ENCODE measurements around the gene CLMN. TPM values are rescaled to one million over a fixed set of nuclear protein-coding genes. Genes with fewer than 3 reads are reported as not detected.

Gene CLMN
- polyA plus RNA-seq, 3 donors, result 22.0 to 33.7 (median 23.2) TPM

- intact Hi-C loops (cut with micrococcal nuclease), result no loop called here
- Histone ChIP-seq H3K4me1 (ENCODE audit: control insufficient read depth in 1 of 2, insufficient read depth in 2 of 2, low read length in 2 of 2) (peaks cover 13% of the 10 kb centered on the region in 2 donors), H2AFZ (ENCODE audit: insufficient read depth, low read depth, low read length, poor library complexity, severe bottlenecking) (no peak overlapping the region), H3K4me2 (replicated peaks; ENCODE audit: extremely low read depth, low read length, poor library complexity, severe bottlenecking) (no peak overlapping the region), H3K9me3 (replicated peaks in 1 of 2; ENCODE audit: control insufficient read depth in 1 of 2, insufficient read depth in 1 of 2, low read length in 2 of 2) (no peaks in the 10 kb centered on the region), H3K4me3 (replicated peaks in 1 of 3; ENCODE audit: low read depth in 2 of 3, low read length in 3 of 3) (no peak overlapping the region), H3K27ac (ENCODE audit: low read depth in 1 of 2, low read length in 2 of 2) (peak overlapping the region in 1 of 2 donors; percentile 4), H4K20me1 (ENCODE audit: insufficient read depth, low read length) (peaks cover 95% of the 10 kb centered on the region), H3K27me3 (ENCODE audit: control insufficient read depth in 2 of 2, insufficient read depth in 2 of 2, low read length in 2 of 2) (peaks cover 0 to 5% of the 10 kb centered on the region in 2 donors), H3K79me2 (ENCODE audit: insufficient read depth, low read length) (no peaks in the 10 kb centered on the region), H3K36me3 (replicated peaks in 1 of 2; ENCODE audit: control insufficient read depth in 1 of 2, insufficient read depth in 2 of 2, low read length in 2 of 2) (no peaks in the 10 kb centered on the region), H3K9ac (ENCODE audit: insufficient read depth, low read length, poor library complexity, severe bottlenecking) (no peak overlapping the region)
- no peak for TF ChIP-seq CTCF (IDR thresholded peaks at IDR 0.05)
- Mint-ChIP-seq H3K27ac (peak overlapping the region in 4 of 7 donors; percentile 20 to 77 (median 64)), H3K4me3 (peak overlapping the region in 1 of 2 donors; percentile 71), H3K27me3 (ENCODE audit: low read depth in 3 of 3) (peaks cover 3 to 7% (median 6%) of the 10 kb centered on the region in 3 donors), H3K4me1 (peaks cover 21% of the 10 kb centered on the region), H3K36me3 (peaks cover 16 to 33% of the 10 kb centered on the region in 2 donors), H3K9me3 (peaks cover 0 to 6% (median 3%) of the 10 kb centered on the region in 7 donors)
- peak in 2 of 3 donors; percentile 25 to 47 for DNase-seq
- 19% methylated on average over 12 of the region's 17 CpGs for WGBS (ENCODE audit: insufficient coverage)
Observed at GRCh38 chr14:95290871-95291431, 28.8 kb downstream of the CLMN start.

- Mint-ChIP-seq H3K9me3 (peaks cover 0 to 6% (median 3%) of the 10 kb centered on the region in 7 donors), H3K4me3 (no peak overlapping the region)
Observed at GRCh38 chr14:95290021-95290420, 29.7 kb downstream of the CLMN start.

More at GRCh38 chr14:95290021-95290420, 29.7 kb downstream of the CLMN start:
- WGBS (ENCODE audit: insufficient coverage), result 89% methylated on average over 3 of the region's 5 CpGs
- peak overlapping the region in 1 of 7 donors; percentile 35 for H3K27ac Mint-ChIP-seq
- Histone ChIP-seq H2AFZ (ENCODE audit: insufficient read depth, low read depth, low read length, poor library complexity, severe bottlenecking) (no peak overlapping the region), H3K4me1 (ENCODE audit: control insufficient read depth in 1 of 2, insufficient read depth in 2 of 2, low read length in 2 of 2) (peaks cover 13% of the 10 kb centered on the region in 2 donors), H4K20me1 (ENCODE audit: insufficient read depth, low read length) (peaks cover 95% of the 10 kb centered on the region), H3K27ac (ENCODE audit: low read depth in 1 of 2, low read length in 2 of 2) (no peak overlapping the region), H3K9ac (ENCODE audit: insufficient read depth, low read length, poor library complexity, severe bottlenecking) (no peak overlapping the region), H3K79me2 (ENCODE audit: insufficient read depth, low read length) (no peaks in the 10 kb centered on the region), H3K27me3 (ENCODE audit: control insufficient read depth in 2 of 2, insufficient read depth in 2 of 2, low read length in 2 of 2) (peaks cover 0 to 5% of the 10 kb centered on the region in 2 donors), H3K36me3 (replicated peaks in 1 of 2; ENCODE audit: control insufficient read depth in 1 of 2, insufficient read depth in 2 of 2, low read length in 2 of 2) (no peaks in the 10 kb centered on the region), H3K4me2 (replicated peaks; ENCODE audit: extremely low read depth, low read length, poor library complexity, severe bottlenecking) (no peak overlapping the region), H3K9me3 (replicated peaks in 1 of 2; ENCODE audit: control insufficient read depth in 1 of 2, insufficient read depth in 1 of 2, low read length in 2 of 2) (no peaks in the 10 kb centered on the region), H3K4me3 (replicated peaks in 1 of 3; ENCODE audit: low read depth in 2 of 3, low read length in 3 of 3) (no peak overlapping the region)
- no peak for DNase-seq
- H3K27me3 Mint-ChIP-seq (ENCODE audit: low read depth in 3 of 3), result peaks cover 3 to 7% (median 6%) of the 10 kb centered on the region in 3 donors
- intact Hi-C loops (cut with micrococcal nuclease), result no loop called here
- peaks cover 14 to 25% of the 10 kb centered on the region in 2 donors for H3K36me3 Mint-ChIP-seq
- peaks cover 21% of the 10 kb centered on the region for H3K4me1 Mint-ChIP-seq
- no peak for TF ChIP-seq CTCF (IDR thresholded peaks at IDR 0.05)
